Measurements from ENCODE around the gene S100A3.

Gene S100A3

DNA sequence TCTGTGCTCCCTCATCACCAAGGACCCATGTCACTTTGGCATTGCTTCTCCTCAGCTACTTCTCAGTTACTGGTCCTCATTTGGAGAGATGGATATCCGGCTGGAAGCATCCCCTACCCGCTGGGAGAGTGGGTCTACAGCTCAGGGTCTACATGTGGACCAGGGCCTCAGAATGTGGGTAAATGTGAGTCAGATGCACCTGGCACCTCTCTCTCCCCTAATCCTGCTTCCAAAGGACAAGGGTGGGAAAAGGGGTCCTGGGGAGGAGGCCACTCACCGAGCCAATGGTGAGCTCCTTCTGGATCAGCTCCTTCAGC is 14.2 kb downstream of the S100A3 start:
- Histone ChIP-seq H3K4me3 (ENCODE audit: low read depth, low read length, poor library complexity, severe bottlenecking) (no peak overlapping the region), H3K79me2 (ENCODE audit: insufficient read depth, low read length) (no peaks in the 10 kb centered on the region), H2AFZ (ENCODE audit: low read length) (no peak overlapping the region), H3K4me2 (ENCODE audit: low read length) (no peak overlapping the region), H3K9me3 (ENCODE audit: low read length) (no peaks in the 10 kb centered on the region), H3K9me2 (ENCODE audit: low read depth, low read length) (no peaks in the 10 kb centered on the region), H3K27ac (ENCODE audit: low read depth, low read length, poor library complexity, severe bottlenecking) (no peak overlapping the region), H3K9ac (ENCODE audit: low read length) (no peak overlapping the region), H4K20me1 (ENCODE audit: insufficient read depth, low read length) (no peaks in the 10 kb centered on the region), H3K4me1 (ENCODE audit: insufficient read depth, low read length, severe bottlenecking) (peaks cover 7% of the 10 kb centered on the region), H3K27me3 (ENCODE audit: insufficient read depth, low read length) (no peaks in the 10 kb centered on the region), H3K36me3 (ENCODE audit: insufficient read depth, low read length) (no peaks in the 10 kb centered on the region), H3F3A (ENCODE audit: insufficient read depth, low read length) (no peaks in the 10 kb centered on the region)
- TF ChIP-seq EZH2 (IDR thresholded peaks at IDR 0.05; ENCODE audit: borderline replicate concordance, low read length) (no peak), CTCF (IDR thresholded peaks at IDR 0.05; ENCODE audit: low read length) (no peak)

- no peak overlapping the region for H3K4me2 ChIP-seq (ENCODE audit: low read length)
- no peaks in the 10 kb centered on the region for H3F3A ChIP-seq (ENCODE audit: insufficient read depth, low read length)
- H3K9me2 ChIP-seq (ENCODE audit: low read depth, low read length), result no peaks in the 10 kb centered on the region
- H3K79me2 ChIP-seq (ENCODE audit: insufficient read depth, low read length), result no peaks in the 10 kb centered on the region
- no peaks in the 10 kb centered on the region for H4K20me1 ChIP-seq (ENCODE audit: insufficient read depth, low read length)
- peaks cover 7% of the 10 kb centered on the region for H3K4me1 ChIP-seq (ENCODE audit: insufficient read depth, low read length, severe bottlenecking)
- H3K27ac ChIP-seq (ENCODE audit: low read depth, low read length, poor library complexity, severe bottlenecking), result no peak overlapping the region
- H3K36me3 ChIP-seq (ENCODE audit: insufficient read depth, low read length), result no peaks in the 10 kb centered on the region
- H3K27me3 ChIP-seq (ENCODE audit: insufficient read depth, low read length), result no peaks in the 10 kb centered on the region
- H3K9me3 ChIP-seq (ENCODE audit: low read length), result no peaks in the 10 kb centered on the region
- H3K9ac ChIP-seq (ENCODE audit: low read length), result no peak overlapping the region
- H3K4me3 ChIP-seq (ENCODE audit: low read depth, low read length, poor library complexity, severe bottlenecking), result no peak overlapping the region
- TF ChIP-seq CTCF (IDR thresholded peaks at IDR 0.05; ENCODE audit: low read length) (no peak), EZH2 (IDR thresholded peaks at IDR 0.05; ENCODE audit: borderline replicate concordance, low read length) (no peak)
- no peak overlapping the region for H2AFZ ChIP-seq (ENCODE audit: low read length)
These were observed 14.7 kb downstream of the S100A3 start for GRCh38 chr1:153534226-153534924.

DNA sequence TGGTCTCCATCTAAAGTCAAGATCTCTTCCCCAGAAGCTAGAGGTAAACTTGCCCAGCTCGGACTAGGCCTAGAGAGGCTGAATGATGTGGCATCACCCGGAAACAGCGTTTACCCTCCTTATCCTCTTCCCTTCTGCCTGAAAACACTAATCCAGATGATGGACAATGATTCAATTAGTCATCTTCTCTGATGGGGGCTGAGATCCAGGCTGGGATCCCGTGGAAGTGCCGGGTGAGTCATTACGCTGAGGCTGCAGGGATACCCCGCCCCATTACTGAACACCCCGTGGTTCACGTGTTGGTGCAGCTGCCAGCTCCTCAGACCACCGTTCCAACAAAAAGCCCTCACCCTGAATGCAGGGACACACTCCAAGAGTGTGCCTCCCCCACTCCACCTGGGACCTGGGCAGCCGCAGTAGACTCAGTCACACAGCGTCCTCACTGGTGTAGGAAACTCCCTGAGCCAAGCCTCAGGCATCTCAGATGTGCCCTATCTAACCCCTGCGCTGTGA is 15.3 kb downstream of the S100A3 start:
- Histone ChIP-seq H3K4me1 (ENCODE audit: insufficient read depth, low read length, severe bottlenecking) (peaks cover 7% of the 10 kb centered on the region), H3F3A (ENCODE audit: insufficient read depth, low read length) (no peaks in the 10 kb centered on the region), H4K20me1 (ENCODE audit: insufficient read depth, low read length) (no peaks in the 10 kb centered on the region), H3K79me2 (ENCODE audit: insufficient read depth, low read length) (no peaks in the 10 kb centered on the region), H3K4me2 (ENCODE audit: low read length) (no peak overlapping the region), H3K9me3 (ENCODE audit: low read length) (no peaks in the 10 kb centered on the region), H3K9ac (ENCODE audit: low read length) (no peak overlapping the region), H3K27me3 (ENCODE audit: insufficient read depth, low read length) (no peaks in the 10 kb centered on the region), H3K27ac (ENCODE audit: low read depth, low read length, poor library complexity, severe bottlenecking) (no peak overlapping the region), H2AFZ (ENCODE audit: low read length) (no peak overlapping the region), H3K9me2 (ENCODE audit: low read depth, low read length) (no peaks in the 10 kb centered on the region), H3K36me3 (ENCODE audit: insufficient read depth, low read length) (no peaks in the 10 kb centered on the region), H3K4me3 (ENCODE audit: low read depth, low read length, poor library complexity, severe bottlenecking) (no peak overlapping the region)
- TF ChIP-seq CTCF (IDR thresholded peaks at IDR 0.05; ENCODE audit: low read length) (no peak), EZH2 (IDR thresholded peaks at IDR 0.05; ENCODE audit: borderline replicate concordance, low read length) (no peak)
